Tibial nerve (tissue), 3 donors: ENCODE data around the gene CMIP.

ENCODE experiments used
- EP300 ChIP-seq, 2 donors: sonication (generic); formaldehyde crosslinking; IDR thresholded peaks; one replicate each; pipeline ENCODE4 v1.6.1; 2017; ENCODE audit warnings: antibody characterized with exemption in 2 of 2, mild to moderate bottlenecking in 1 of 2
- POLR2A ChIP-seq, 2 donors: fragments of 450-650 bp; IDR thresholded peaks; one replicate each; pipeline ENCODE4 v1.6.1; 2017; ENCODE audit warnings: antibody characterized with exemption in 2 of 2, mild to moderate bottlenecking in 2 of 2, moderate library complexity in 2 of 2

DNA sequence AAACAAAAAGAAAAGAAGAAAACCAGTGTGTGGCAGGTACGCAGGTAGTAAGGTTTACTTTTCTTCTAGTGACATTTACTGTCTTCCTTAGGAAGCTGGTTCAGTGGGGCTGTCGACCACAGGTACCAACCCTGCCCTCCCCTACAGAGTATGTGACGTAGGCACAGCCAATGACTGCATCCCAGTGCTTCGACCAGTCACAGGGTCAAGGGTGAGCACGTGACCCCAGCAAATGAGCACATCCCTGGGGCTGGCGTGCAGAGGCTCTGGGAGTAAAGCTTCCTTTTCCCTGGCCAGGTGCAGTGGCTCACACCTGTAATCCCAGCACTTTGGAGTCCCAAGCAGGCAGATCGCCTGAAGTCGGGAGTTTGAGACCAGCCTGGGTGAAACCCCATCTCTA lies 295.6 kb downstream of the CMIP start:
- TF ChIP-seq EP300 (IDR thresholded peaks at IDR 0.05) (no peak), POLR2A (IDR thresholded peaks at IDR 0.05) (no peak)
